Pancreas (tissue), 10 donors: Measurements from ENCODE around the gene AGMO. TPM values are rescaled to one million over a fixed set of nuclear protein-coding genes. Genes with fewer than 3 reads are reported as not detected.

ENCODE experiments used
- ATAC-seq, 4 donors: fragments of 200-7000 bp; cut with Tn5 transposase; one replicate each; pipeline versions ENCODE4 v1.8.0 to v1.9.1; 2020; ENCODE audit warnings: mild to moderate bottlenecking in 4 of 4, moderate library complexity in 4 of 4
- DNase-seq, 6 donors: peaks; one replicate each; pipeline ENCODE4 v3.0.0-alpha.2; 2020
- FAIRE-seq: peaks from 2 replicates; lab custom pipeline; 2012; peaks lifted over from hg19 to GRCh38; lab: Jason Lieb, UNC
- H3K27ac ChIP-seq, 4 donors: fragments of 200-600 bp; sonication (generic); 1 replicate in 3 of 4; 2 replicates in 1 of 4; pipeline versions ENCODE4 v1.5.0 to v1.8.0; 2020
- H3K27me3 ChIP-seq, 4 donors: fragments of 200-600 bp; one replicate each; pipeline ENCODE4 v1.8.0; 2021
- H3K36me3 ChIP-seq, 3 donors: fragments of 200-600 bp; sonication (generic) in 1 of 3; one replicate each; pipeline versions ENCODE4 v1.5.0 to v1.8.0; 2020 to 2021
- H3K4me1 ChIP-seq, 3 donors: fragments of 200-600 bp; one replicate each; pipeline ENCODE4 v1.8.0; 2021
- H3K4me3 ChIP-seq, 4 donors: fragments of 200-600 bp; sonication (generic) in 2 of 4; one replicate each; pipeline versions ENCODE4 v1.5.0 to v1.8.0; 2020 to 2021
- H3K9me3 ChIP-seq, 4 donors: fragments of 200-600 bp; one replicate each; pipeline ENCODE4 v1.8.0; 2021
- WGBS, 2 donors: extraction: QIAGEN DNeasy Blood & Tissue Kit; methylation state at CpG; one replicate each; pipeline ENCODE4 v1.1.7; 2013; 5-methylcytosine and 5-hydroxymethylcytosine counted together
- intact Hi-C, 3 donors: fragments of 100-400 bp; cut with DNase I; formaldehyde crosslinking; loops; one replicate each; pipeline versions ENCODE4 v1.11.1 to v1.14.2; 2022
- polyA plus RNA-seq, 2 donors: library from polyadenylated mRNA; stranded (reverse); fragments of 200-250 nt; gene quantifications; one replicate each; pipeline ENCODE4 v1.2.3, GENCODE V29; 2013
- total RNA-seq, 6 donors: library from RNA; stranded (reverse); fragmentation: NEBNext Ultra II Directional in 4 of 6; extraction: Animal tissue kit (Norgen Biotek cat#: 25700) in 4 of 6; gene quantifications; one replicate each; pipeline versions ENCODE4 v1.2.1 to v1.2.4, GENCODE V29; 2021 to 2023
- TF ChIP-seq, protein P1 (sequence below), 4 donors: fragments of 200-600 bp; sonication (generic) in 3 of 4; IDR thresholded peaks; one replicate each; pipeline versions ENCODE4 v1.5.0 to v1.8.0; 2021; ENCODE audit warnings: antibody characterized with exemption in 4 of 4
- donor health status: healthy with polysubstance abuse.
- donor health status: DM: no; HTN: no; CAD: no; lungs with moderate emphysema.
- donor health status: DM: no; HTN: no; CAD: no.
- donor health status: control.
- donor health status: control.
- donor health status: Bipolar disorder and iron deficiency.
- donor health status: DM: yes; HTN: yes; CAD: no.
- donor health status: DM: no; HTN: no; CAD: no.
- donor health status: DM: no; HTN: no; CAD: no.
- donor health status: DM: yes; HTN: yes; CAD: no.

AGMO gene
- total and polyA plus RNA-seq, 8 donors = 0.09 to 0.25 (median 0.19) TPM; not detected in 3

DNA sequence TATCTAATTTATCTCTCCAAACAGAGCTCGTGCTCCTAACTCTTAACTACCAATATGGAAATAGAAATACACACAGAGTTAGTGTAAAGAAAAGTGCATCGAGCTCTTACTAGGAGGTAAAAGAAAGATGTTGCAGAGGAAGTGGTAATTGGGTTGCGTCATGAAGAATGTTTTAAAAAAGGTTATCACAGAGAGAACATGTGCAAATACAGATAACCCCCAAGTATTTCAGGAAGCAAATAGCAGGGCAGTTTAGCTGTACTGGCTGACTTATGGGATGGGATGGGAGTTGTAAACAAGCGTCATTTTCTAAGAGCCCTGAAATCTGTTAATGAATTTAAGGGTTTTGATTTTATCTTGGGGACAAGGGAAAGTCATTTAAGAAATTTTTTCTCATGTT is 153.9 kb downstream of the AGMO start:
- Histone ChIP-seq H3K9me3 (peaks cover 0 to 3% (median 0%) of the 10 kb centered on the region in 4 donors), H3K27ac (no peak overlapping the region), H3K4me3 (no peak overlapping the region), H3K27me3 (no peaks in the 10 kb centered on the region), H3K36me3 (no peaks in the 10 kb centered on the region), H3K4me1 (no peaks in the 10 kb centered on the region)
- FAIRE-seq (no peak), ATAC-seq (no peak), DNase-seq (no peak)
- TF ChIP-seq, protein P1, sequence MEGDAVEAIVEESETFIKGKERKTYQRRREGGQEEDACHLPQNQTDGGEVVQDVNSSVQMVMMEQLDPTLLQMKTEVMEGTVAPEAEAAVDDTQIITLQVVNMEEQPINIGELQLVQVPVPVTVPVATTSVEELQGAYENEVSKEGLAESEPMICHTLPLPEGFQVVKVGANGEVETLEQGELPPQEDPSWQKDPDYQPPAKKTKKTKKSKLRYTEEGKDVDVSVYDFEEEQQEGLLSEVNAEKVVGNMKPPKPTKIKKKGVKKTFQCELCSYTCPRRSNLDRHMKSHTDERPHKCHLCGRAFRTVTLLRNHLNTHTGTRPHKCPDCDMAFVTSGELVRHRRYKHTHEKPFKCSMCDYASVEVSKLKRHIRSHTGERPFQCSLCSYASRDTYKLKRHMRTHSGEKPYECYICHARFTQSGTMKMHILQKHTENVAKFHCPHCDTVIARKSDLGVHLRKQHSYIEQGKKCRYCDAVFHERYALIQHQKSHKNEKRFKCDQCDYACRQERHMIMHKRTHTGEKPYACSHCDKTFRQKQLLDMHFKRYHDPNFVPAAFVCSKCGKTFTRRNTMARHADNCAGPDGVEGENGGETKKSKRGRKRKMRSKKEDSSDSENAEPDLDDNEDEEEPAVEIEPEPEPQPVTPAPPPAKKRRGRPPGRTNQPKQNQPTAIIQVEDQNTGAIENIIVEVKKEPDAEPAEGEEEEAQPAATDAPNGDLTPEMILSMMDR (IDR thresholded peaks at IDR 0.05) = no peak
- intact Hi-C loops = no loop called here
- WGBS, 2 donors = 24 to 26% methylated on average over 4 of the region's 4 CpGs

DNA sequence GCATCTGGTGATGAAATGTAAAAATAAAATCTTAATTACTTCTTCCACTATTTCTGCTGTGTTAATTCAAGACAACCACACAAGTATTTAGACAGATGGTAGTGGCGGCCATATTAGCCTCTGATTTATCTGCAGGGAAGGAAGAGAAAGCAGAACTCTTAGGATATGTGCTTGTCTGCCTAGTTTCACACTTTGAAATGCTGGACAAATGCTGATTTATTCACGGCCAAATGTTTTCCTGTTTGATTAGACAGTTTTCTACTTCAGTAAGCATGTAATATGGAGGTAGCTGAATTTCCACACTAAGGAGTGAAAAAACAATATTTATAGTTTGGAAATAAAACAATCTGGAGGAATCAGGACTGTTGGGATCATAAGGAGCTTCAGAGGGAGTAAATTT is 158.1 kb downstream of the AGMO start:
- Histone ChIP-seq H3K9me3 (peaks cover 0 to 3% (median 0%) of the 10 kb centered on the region in 4 donors), H3K4me3 (no peak overlapping the region), H3K27me3 (no peaks in the 10 kb centered on the region), H3K27ac (no peak overlapping the region), H3K36me3 (no peaks in the 10 kb centered on the region), H3K4me1 (no peaks in the 10 kb centered on the region)
- FAIRE-seq = no peak
- no peak for DNase-seq
- TF ChIP-seq, protein P1 (IDR thresholded peaks at IDR 0.05) = no peak
- intact Hi-C loops = no loop called here
- ATAC-seq = no peak
- WGBS, 2 donors = 57 to 77% methylated on average over 2 of the region's 2 CpGs

DNA sequence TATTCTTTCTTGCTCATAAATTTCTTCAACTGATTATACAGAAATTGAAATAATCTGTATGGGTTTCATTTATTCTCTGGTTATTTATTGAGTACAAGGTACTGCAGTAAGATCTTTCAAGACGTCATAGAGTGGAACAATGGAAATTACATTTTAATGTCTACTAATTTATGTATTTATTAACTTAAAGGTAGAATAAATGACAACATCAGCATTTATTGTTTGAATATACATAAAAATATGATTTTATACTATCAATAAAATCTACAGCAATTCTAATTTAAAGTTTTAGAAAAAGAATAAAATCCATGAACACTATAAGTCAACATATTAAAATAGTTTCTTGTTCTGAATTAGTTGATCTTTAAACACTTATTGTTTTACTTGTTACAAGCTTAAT is 158.5 kb downstream of the AGMO start:
- peak; percentile 89 for FAIRE-seq
- TF ChIP-seq, protein P1 (IDR thresholded peaks at IDR 0.05) = no peak
- intact Hi-C loops = no loop called here
- Histone ChIP-seq H3K36me3 (no peaks in the 10 kb centered on the region), H3K4me1 (no peaks in the 10 kb centered on the region), H3K4me3 (no peak overlapping the region), H3K9me3 (peaks cover 0 to 3% (median 0%) of the 10 kb centered on the region in 4 donors), H3K27ac (no peak overlapping the region), H3K27me3 (no peaks in the 10 kb centered on the region)
- DNase-seq = no peak
- WGBS, 2 donors = 0% methylated on average over 1 of the region's 1 CpG
- no peak for ATAC-seq

DNA sequence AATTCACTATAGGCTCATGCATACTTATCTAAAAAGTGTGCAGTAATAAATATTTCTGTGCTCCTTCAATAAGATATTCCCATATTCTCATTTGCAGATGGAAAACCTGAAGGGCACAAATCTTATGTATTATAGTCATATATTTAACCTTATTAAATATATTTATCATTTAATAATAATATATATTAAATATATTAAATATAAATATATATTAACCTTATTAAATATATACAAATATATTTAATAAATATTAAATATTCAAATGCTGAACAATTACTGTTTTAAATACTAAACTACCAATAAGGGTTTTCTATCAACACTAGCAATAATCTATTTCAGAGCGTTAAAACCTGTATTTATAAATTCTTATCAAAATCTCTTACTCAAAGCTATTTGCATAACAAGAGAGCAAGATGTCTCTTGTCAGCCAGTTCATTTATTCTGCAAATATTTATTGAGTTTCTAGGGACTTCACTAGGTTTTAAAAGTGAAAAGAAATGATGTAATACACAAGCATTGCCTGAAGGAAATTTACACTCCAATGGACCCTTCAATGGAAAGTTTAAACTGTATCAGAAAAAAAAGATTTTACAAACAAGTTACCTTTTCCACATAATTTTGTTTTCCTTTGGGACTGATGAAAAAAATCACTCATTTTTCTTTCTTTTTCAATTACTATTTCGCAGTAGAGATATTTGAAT is 159.2 kb downstream of the AGMO start:
- 50 to 55% methylated on average over 2 of the region's 2 CpGs for WGBS, 2 donors
- no peaks in the 10 kb centered on the region for H3K4me1 ChIP-seq
- DNase-seq (no peak), ATAC-seq (no peak), FAIRE-seq (peak; percentile 87)
- peaks cover 0 to 3% (median 0%) of the 10 kb centered on the region in 4 donors for H3K9me3 ChIP-seq
- no peak overlapping the region for H3K4me3 ChIP-seq
- H3K36me3 ChIP-seq = no peaks in the 10 kb centered on the region
- intact Hi-C loops = no loop called here
- TF ChIP-seq, protein P1 (IDR thresholded peaks at IDR 0.05) = no peak
- H3K27me3 ChIP-seq = no peaks in the 10 kb centered on the region
- H3K27ac ChIP-seq = no peak overlapping the region

DNA sequence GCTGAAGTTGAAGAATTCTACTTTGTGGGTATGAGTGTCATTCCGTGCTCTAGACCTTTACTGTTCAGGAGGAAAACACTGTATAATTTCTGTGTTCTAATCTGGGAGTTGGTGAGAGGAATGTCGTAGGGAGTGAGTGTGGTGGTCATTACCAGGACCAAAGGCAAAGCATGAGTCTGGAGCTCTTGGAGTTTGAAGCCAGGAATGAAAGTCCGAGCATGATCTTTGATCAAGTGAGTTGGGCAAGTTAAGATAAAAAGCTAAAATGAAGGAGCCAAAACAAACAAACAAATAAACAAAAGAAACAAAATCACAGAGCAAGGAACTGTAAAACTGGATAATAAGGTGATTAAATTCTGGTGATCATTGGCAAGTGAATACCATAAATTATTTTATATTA is 161.4 kb downstream of the AGMO start:
- WGBS, 2 donors = 46 to 50% methylated on average over 3 of the region's 3 CpGs
- DNase-seq = no peak
- H3K4me1 ChIP-seq = no peaks in the 10 kb centered on the region
- H3K27ac ChIP-seq = no peak overlapping the region
- TF ChIP-seq, protein P1 (IDR thresholded peaks at IDR 0.05) = no peak
- H3K27me3 ChIP-seq = no peaks in the 10 kb centered on the region
- no peak overlapping the region for H3K4me3 ChIP-seq
- H3K36me3 ChIP-seq = no peaks in the 10 kb centered on the region
- no peak for FAIRE-seq
- intact Hi-C loops = no loop called here
- H3K9me3 ChIP-seq = peaks cover 0 to 3% (median 0%) of the 10 kb centered on the region in 4 donors
- no peak for ATAC-seq
